Neural cell (in vitro differentiated cells): Measurements from ENCODE around the gene SLC10A7.

Source experiments
- EZH2 ChIP-seq: fragments of 200-600, 300-800 bp; shearing (Covaris generic), sonication (generic); IDR thresholded peaks from 2 replicates; pipeline ENCODE4 v1.6.1; 2014; ENCODE audit warnings: antibody characterized with exemption, low read length, borderline replicate concordance, mild to moderate bottlenecking; ENCODE audit not compliant: insufficient read depth, poor library complexity, severe bottlenecking
- MXI1 ChIP-seq: fragments of 450-650 bp; conservative IDR thresholded peaks from 2 replicates; pipeline ENCODE4 v1.6.1; 2014; ENCODE audit warnings: antibody characterized with exemption, mild to moderate bottlenecking; ENCODE audit not compliant: poor library complexity, severe bottlenecking
- POLR2AphosphoS5 ChIP-seq: IDR thresholded peaks from 2 replicates; pipeline ENCODE4 v1.6.1; 2012
- TF ChIP-seq, protein P1 (sequence below): fragments of 450-650 bp; IDR thresholded peaks from 2 replicates; pipeline ENCODE4 v1.5.1; 2014; ENCODE audit warnings: antibody characterized with exemption, mild to moderate bottlenecking, moderate library complexity; ENCODE audit not compliant: poor library complexity, severe bottlenecking

DNA sequence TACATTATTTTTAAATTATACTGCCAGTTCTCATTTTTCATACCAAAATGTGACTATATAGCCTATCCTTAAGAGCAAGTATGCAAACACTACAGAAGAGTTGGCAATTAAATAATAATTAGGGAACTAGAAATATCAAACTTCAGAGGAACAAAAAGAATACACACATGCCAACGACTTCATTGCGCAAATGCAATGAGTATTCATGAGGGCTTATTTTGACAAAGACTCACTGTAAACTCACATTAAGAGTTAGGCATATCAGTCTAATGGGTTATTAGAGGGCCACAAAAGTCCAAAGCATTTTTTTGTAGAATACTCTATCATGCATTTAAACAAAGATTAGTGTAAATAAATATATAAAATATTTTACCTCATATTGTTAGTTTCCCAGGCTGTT, 31.6 kb downstream of the SLC10A7 start:
- TF ChIP-seq EZH2 (no peak), POLR2AphosphoS5 (no peak), MXI1 (no peak)
- TF ChIP-seq, protein P1, sequence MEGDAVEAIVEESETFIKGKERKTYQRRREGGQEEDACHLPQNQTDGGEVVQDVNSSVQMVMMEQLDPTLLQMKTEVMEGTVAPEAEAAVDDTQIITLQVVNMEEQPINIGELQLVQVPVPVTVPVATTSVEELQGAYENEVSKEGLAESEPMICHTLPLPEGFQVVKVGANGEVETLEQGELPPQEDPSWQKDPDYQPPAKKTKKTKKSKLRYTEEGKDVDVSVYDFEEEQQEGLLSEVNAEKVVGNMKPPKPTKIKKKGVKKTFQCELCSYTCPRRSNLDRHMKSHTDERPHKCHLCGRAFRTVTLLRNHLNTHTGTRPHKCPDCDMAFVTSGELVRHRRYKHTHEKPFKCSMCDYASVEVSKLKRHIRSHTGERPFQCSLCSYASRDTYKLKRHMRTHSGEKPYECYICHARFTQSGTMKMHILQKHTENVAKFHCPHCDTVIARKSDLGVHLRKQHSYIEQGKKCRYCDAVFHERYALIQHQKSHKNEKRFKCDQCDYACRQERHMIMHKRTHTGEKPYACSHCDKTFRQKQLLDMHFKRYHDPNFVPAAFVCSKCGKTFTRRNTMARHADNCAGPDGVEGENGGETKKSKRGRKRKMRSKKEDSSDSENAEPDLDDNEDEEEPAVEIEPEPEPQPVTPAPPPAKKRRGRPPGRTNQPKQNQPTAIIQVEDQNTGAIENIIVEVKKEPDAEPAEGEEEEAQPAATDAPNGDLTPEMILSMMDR: no peak
